Trophoblast cell (in vitro differentiated cells and primary cell): Measurements from ENCODE around the gene TTC28.

ENCODE experiments used
- DNase-seq, 2 donors: peaks; one replicate each; pipeline ENCODE4 v3.0.0-alpha.2; 2016
- H2AFZ ChIP-seq: 2 replicates; pipeline ENCODE4 v1.6.1; 2013; ENCODE audit warnings: low read length, moderate library complexity, mild to moderate bottlenecking; ENCODE audit not compliant: insufficient read depth, poor library complexity
- H2AK5ac ChIP-seq: 2 replicates; pipeline ENCODE4 v1.6.1; 2013; ENCODE audit warnings: mild to moderate bottlenecking, low read length
- H2BK120ac ChIP-seq: 2 replicates; pipeline ENCODE4 v1.6.1; 2013; ENCODE audit warnings: low read length, mild to moderate bottlenecking, moderate library complexity; ENCODE audit not compliant: insufficient read depth, poor library complexity
- H2BK12ac ChIP-seq: 2 replicates; pipeline ENCODE4 v1.6.1; 2013; ENCODE audit warnings: mild to moderate bottlenecking, low read length, moderate library complexity
- H2BK5ac ChIP-seq: 2 replicates; pipeline ENCODE4 v1.6.1; 2013; ENCODE audit warnings: low read length, low read depth, moderate library complexity, mild to moderate bottlenecking; ENCODE audit not compliant: poor library complexity
- H3K14ac ChIP-seq: 2 replicates; pipeline ENCODE4 v1.6.1; 2013; ENCODE audit warnings: mild to moderate bottlenecking, low read length
- H3K18ac ChIP-seq: 2 replicates; pipeline ENCODE4 v1.6.1; 2013; ENCODE audit warnings: mild to moderate bottlenecking, low read length
- H3K23ac ChIP-seq: 2 replicates; pipeline ENCODE4 v1.6.1; 2013; ENCODE audit warnings: low read length
- H3K27ac ChIP-seq: 2 replicates; pipeline ENCODE4 v1.5.1; 2013; ENCODE audit warnings: low read depth, mild to moderate bottlenecking, inconsistent platforms, low read length, moderate library complexity
- H3K27me3 ChIP-seq: 2 replicates; pipeline ENCODE4 v1.6.1; 2013; ENCODE audit warnings: inconsistent platforms, mild to moderate bottlenecking, low read length, moderate library complexity; ENCODE audit not compliant: insufficient read depth
- H3K36me3 ChIP-seq, 2 experiments: 1 replicate in 1 of 2; 2 replicates in 1 of 2; pipeline ENCODE4 v1.6.1; 2013; ENCODE audit warnings: low read length in 2 of 2, mild to moderate bottlenecking in 2 of 2, moderate library complexity in 1 of 2; ENCODE audit not compliant: insufficient read depth in 2 of 2, control insufficient read depth in 1 of 2
- H3K4ac ChIP-seq: 2 replicates; pipeline ENCODE4 v1.6.1; 2013; ENCODE audit warnings: low read depth, mild to moderate bottlenecking, low read length, moderate library complexity
- H3K4me1 ChIP-seq, 2 experiments: 1 replicate in 1 of 2; 2 replicates in 1 of 2; pipeline ENCODE4 v1.6.1; 2013; ENCODE audit warnings: low read length in 2 of 2, mild to moderate bottlenecking in 2 of 2, moderate library complexity in 1 of 2; ENCODE audit not compliant: insufficient read depth in 2 of 2, control insufficient read depth in 1 of 2
- H3K4me2 ChIP-seq: 2 replicates; pipeline ENCODE4 v1.6.1; 2013; ENCODE audit warnings: inconsistent platforms, mild to moderate bottlenecking, low read length, moderate library complexity
- H3K4me3 ChIP-seq: 2 replicates; pipeline ENCODE4 v1.5.1; 2013; ENCODE audit warnings: mild to moderate bottlenecking, low read depth, low read length, inconsistent platforms
- H3K79me1 ChIP-seq: one replicate; pipeline ENCODE4 v1.6.1; 2013; ENCODE audit warnings: low read length
- H3K79me2 ChIP-seq: 2 replicates; pipeline ENCODE4 v1.6.1; 2013; ENCODE audit warnings: low read length, mild to moderate bottlenecking; ENCODE audit not compliant: control insufficient read depth, insufficient read depth, poor library complexity
- H3K9ac ChIP-seq: 2 replicates; pipeline ENCODE4 v1.6.1; 2013; ENCODE audit warnings: mild to moderate bottlenecking, low read length
- H3K9me3 ChIP-seq: 2 replicates; pipeline ENCODE4 v1.6.1; 2013; ENCODE audit warnings: low read depth, mild to moderate bottlenecking, control low read depth, inconsistent platforms, low read length; ENCODE audit not compliant: insufficient read depth
- H4K12ac ChIP-seq: 2 replicates; pipeline ENCODE4 v1.6.1; 2013; ENCODE audit warnings: low read depth, mild to moderate bottlenecking, low read length, moderate library complexity
- H4K8ac ChIP-seq: 2 replicates; pipeline ENCODE4 v1.6.1; 2013; ENCODE audit warnings: low read depth, mild to moderate bottlenecking, low read length, moderate library complexity
- H4K91ac ChIP-seq: one replicate; pipeline ENCODE4 v1.6.1; 2013; ENCODE audit warnings: low read depth, mild to moderate bottlenecking, low read length, moderate library complexity
- WGBS: extraction: QIAGEN DNeasy Blood & Tissue Kit; methylation state at CpG from one replicate; pipeline ENCODE4 v1.1.7; 2013; ENCODE audit warnings: missing lambda C conversion rate; ENCODE audit not compliant: insufficient read length, insufficient coverage; ENCODE audit errors: extremely low coverage; 5-methylcytosine and 5-hydroxymethylcytosine counted together

TTC28 gene

DNA sequence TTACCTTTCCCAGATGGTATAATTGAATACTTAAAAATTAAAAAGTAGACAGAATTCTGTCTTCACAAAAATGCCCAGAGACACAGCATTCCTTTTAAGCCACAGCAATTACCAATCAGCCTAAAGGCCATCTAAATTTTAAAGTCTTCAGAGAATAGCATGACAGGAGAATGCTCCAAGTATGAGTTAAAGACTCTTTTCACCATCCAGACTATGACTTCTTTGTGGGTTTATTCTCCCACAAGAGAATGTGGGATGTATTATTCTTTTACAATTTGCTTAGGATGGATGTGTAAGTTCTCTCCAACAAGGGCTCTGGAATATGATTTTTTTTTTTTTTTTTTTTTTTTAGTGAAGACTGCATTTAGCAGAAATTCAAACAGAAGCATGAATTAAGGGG lies 249.9 kb downstream of the TTC28 start:
- no peak overlapping the region for H3K27ac ChIP-seq
- no peak overlapping the region for H3K4me3 ChIP-seq
- H4K8ac ChIP-seq: no peak overlapping the region
- no peak overlapping the region for H2AFZ ChIP-seq
- H3K79me2 ChIP-seq: peaks cover 2% of the 10 kb centered on the region
- H3K14ac ChIP-seq: no peak overlapping the region
- no peak overlapping the region for H3K4ac ChIP-seq
- peaks cover 9% of the 10 kb centered on the region for H3K79me1 ChIP-seq
- H3K18ac ChIP-seq: no peak overlapping the region
- no peak overlapping the region for H2BK12ac ChIP-seq
- H3K9me3 ChIP-seq: no peaks in the 10 kb centered on the region
- peak in 1 of 2 donors; percentile 29 for DNase-seq
- no peak overlapping the region for H3K9ac ChIP-seq
- H4K12ac ChIP-seq: no peak overlapping the region
- no peaks in the 10 kb centered on the region for H3K36me3 ChIP-seq
- no peak overlapping the region for H3K23ac ChIP-seq
- H2BK120ac ChIP-seq: no peak overlapping the region
- H2BK5ac ChIP-seq: no peak overlapping the region
- no peak overlapping the region for H4K91ac ChIP-seq
- peaks cover 3 to 5% of the 10 kb centered on the region in 2 experiments for H3K4me1 ChIP-seq
- H2AK5ac ChIP-seq: no peak overlapping the region
- no peaks in the 10 kb centered on the region for H3K27me3 ChIP-seq
- no peak overlapping the region for H3K4me2 ChIP-seq

GRCh38 chr22:28428271-28428670 lies 251.4 kb downstream of the TTC28 start:
- no peak for DNase-seq
- H3K27me3 ChIP-seq: no peaks in the 10 kb centered on the region
- H3K4me1 ChIP-seq: peaks cover 3 to 5% of the 10 kb centered on the region in 2 experiments
- no peak overlapping the region for H2BK12ac ChIP-seq
- no peak overlapping the region for H2BK120ac ChIP-seq
- H4K91ac ChIP-seq: no peak overlapping the region
- H3K4me2 ChIP-seq: no peak overlapping the region
- H3K79me2 ChIP-seq: peaks cover 2% of the 10 kb centered on the region
- no peak overlapping the region for H4K8ac ChIP-seq
- no peak overlapping the region for H2AK5ac ChIP-seq
- no peaks in the 10 kb centered on the region for H3K36me3 ChIP-seq
- no peak overlapping the region for H3K23ac ChIP-seq
- H3K9me3 ChIP-seq: no peaks in the 10 kb centered on the region
- WGBS: no CpG with 5 or more reads among the region's 1 CpG
- no peak overlapping the region for H3K14ac ChIP-seq
- no peak overlapping the region for H4K12ac ChIP-seq
- H3K4me3 ChIP-seq: no peak overlapping the region
- peaks cover 9% of the 10 kb centered on the region for H3K79me1 ChIP-seq
- no peak overlapping the region for H3K27ac ChIP-seq
- H3K4ac ChIP-seq: no peak overlapping the region
- no peak overlapping the region for H2BK5ac ChIP-seq
- H3K9ac ChIP-seq: no peak overlapping the region
- H2AFZ ChIP-seq: no peak overlapping the region
- H3K18ac ChIP-seq: no peak overlapping the region

DNA sequence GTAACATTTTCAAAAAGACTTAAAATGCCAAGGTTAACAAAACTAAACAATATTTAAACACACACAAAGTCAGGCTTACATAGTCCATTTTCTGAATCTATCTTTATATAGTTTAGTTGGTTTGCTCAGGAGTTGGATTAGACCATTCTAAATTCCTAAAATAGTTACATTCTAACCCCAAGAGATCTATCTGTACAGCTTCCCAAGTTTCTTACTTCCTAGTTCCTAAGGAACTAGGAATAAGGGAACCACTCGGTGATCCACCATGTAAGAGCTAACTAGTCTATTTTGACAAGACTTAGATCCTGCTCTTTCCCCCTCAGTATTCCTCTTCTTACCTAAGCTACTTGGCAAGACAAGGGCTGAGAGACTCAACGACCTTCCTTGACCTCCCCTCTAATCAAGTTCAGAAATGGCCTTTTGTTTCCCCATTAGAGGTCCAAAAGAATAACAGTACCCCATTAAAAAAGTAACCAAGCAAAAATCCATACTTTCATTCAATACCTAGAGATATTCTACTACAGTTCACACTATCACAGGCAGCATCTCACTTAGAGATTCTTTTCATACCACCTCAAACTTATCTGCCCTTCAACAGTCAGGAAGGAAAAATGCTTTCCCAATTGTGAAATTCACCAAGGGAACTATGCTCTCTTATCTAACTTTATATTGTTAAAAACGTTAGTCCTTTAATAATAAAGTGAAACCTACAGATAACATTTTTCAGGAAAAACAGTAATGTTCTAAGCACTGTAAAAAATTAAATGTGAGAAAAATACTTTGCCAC lies 253.1 kb downstream of the TTC28 start:
- Histone ChIP-seq H4K8ac (no peak overlapping the region), H3K4me1 (peaks cover 3 to 5% of the 10 kb centered on the region in 2 experiments), H3K4ac (no peak overlapping the region), H3K4me2 (no peak overlapping the region), H3K23ac (no peak overlapping the region), H3K79me1 (peaks cover 9% of the 10 kb centered on the region), H2BK5ac (no peak overlapping the region), H2BK120ac (peak overlapping the region; percentile 31), H3K4me3 (no peak overlapping the region), H3K9me3 (no peaks in the 10 kb centered on the region), H3K14ac (no peak overlapping the region), H3K9ac (no peak overlapping the region), H3K27ac (peak overlapping the region; percentile 51), H4K12ac (no peak overlapping the region), H4K91ac (no peak overlapping the region), H2BK12ac (no peak overlapping the region), H2AFZ (no peak overlapping the region), H3K36me3 (no peaks in the 10 kb centered on the region), H3K27me3 (no peaks in the 10 kb centered on the region), H3K18ac (no peak overlapping the region), H2AK5ac (no peak overlapping the region), H3K79me2 (peaks cover 2% of the 10 kb centered on the region)
- DNase-seq: peak; percentile 14 to 93
- WGBS: no CpG with 5 or more reads among the region's 3 CpGs

DNA sequence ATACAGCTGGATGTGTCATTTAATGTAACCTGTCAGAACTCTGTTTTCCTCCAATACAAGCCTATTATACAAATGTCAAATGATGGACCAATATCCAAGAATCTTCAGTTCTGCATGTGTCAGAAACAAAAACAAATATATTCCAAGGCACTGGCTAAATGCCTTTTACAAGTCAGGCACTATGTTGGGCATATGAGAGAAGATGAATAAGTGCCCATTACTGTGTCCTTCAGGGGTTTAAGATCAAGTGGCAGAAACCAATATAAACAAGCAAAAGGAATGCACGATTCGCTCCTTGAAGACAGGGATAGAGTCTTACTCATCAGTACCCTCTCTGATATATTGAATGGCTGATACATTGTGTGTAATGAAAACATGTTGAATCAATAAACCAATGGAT lies 254.4 kb downstream of the TTC28 start:
- Histone ChIP-seq H4K12ac (no peak overlapping the region), H3K4me2 (no peak overlapping the region), H3K4me3 (no peak overlapping the region), H3K79me2 (peaks cover 2% of the 10 kb centered on the region), H3K27me3 (no peaks in the 10 kb centered on the region), H3K23ac (no peak overlapping the region), H2BK12ac (no peak overlapping the region), H3K4ac (no peak overlapping the region), H3K27ac (no peak overlapping the region), H3K79me1 (peaks cover 9% of the 10 kb centered on the region), H3K4me1 (peaks cover 3 to 5% of the 10 kb centered on the region in 2 experiments), H3K18ac (no peak overlapping the region), H4K91ac (no peak overlapping the region), H2BK120ac (no peak overlapping the region), H2AK5ac (no peak overlapping the region), H3K9ac (no peak overlapping the region), H3K36me3 (no peaks in the 10 kb centered on the region), H3K14ac (no peak overlapping the region), H2BK5ac (no peak overlapping the region), H2AFZ (no peak overlapping the region), H3K9me3 (no peaks in the 10 kb centered on the region), H4K8ac (no peak overlapping the region)
- no CpG with 5 or more reads among the region's 2 CpGs for WGBS
- no peak for DNase-seq
